ENCODE measurements around the gene PILRA.
"Not testable (repeated sequence)": the region's sequence is repeated elsewhere in the genome, so short reads cannot be mapped to it uniquely, and the experiment has no call there.

Gene PILRA

DNA sequence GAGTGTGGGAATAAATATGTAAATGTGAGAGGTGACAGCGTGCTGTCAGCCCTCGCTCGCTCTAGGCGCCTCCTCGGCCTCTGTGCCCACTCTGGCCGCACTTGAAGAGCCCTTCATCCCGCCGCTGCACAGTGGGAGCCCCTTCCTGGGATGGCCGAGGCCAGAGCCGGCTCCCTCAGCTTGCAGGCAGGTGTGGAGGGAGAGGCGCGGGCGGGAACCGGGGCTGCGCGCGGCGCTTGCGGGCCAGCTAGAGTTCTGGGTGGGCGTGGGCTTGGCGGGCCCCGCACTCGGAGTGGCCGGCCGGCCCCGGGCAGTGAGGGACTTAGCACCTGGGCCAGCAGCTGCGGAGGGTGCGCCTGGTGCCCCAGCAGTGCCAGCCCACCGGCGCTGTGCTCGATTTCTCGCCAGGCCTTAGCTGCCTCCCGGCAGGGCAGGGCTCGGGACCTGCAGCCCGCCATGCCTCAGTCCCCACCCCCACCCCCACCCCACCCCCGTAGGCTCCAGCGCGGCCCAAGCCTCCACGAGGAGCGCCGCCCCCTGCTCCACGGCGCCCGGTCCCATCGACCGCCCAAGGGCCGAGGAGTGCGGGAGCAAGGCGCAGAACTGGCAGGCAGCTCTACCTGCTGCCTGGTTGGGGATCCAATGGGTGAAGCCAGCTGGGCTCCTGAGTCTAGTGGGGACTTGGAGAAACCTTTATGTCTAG is 8.4 kb downstream of the PILRA start:
- not testable (repeated sequence) for DNase-seq

DNA sequence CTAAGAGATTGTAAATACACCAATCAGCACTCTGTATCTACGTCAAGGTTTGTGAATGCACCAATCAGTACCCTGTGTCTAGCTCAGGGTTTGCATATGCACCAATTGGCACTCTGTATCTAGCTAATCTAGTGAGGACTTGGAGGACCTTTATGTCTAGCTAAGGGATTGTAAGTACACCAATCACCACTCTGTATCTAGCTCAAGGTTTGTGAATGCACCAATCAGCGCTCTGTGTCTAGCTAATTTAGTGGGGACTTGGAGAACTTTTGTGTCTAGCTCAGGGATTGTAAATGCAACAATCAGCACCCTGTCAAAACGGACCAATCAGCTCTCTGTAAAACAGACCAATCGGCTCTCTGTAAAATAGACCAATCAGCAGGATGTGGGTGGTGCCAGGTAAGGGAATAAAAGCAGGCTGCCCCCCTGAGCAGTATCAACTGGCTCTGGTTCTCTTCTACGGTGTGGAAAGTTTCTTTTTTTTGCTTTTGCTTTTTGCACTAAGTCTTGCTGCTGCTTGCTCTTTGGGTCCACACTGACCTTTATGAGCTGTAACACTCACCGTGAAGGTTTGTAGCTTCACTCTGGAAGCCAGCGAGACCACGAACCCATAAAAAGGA is 9.1 kb downstream of the PILRA start:
- DNase-seq = not testable (repeated sequence)

DNA sequence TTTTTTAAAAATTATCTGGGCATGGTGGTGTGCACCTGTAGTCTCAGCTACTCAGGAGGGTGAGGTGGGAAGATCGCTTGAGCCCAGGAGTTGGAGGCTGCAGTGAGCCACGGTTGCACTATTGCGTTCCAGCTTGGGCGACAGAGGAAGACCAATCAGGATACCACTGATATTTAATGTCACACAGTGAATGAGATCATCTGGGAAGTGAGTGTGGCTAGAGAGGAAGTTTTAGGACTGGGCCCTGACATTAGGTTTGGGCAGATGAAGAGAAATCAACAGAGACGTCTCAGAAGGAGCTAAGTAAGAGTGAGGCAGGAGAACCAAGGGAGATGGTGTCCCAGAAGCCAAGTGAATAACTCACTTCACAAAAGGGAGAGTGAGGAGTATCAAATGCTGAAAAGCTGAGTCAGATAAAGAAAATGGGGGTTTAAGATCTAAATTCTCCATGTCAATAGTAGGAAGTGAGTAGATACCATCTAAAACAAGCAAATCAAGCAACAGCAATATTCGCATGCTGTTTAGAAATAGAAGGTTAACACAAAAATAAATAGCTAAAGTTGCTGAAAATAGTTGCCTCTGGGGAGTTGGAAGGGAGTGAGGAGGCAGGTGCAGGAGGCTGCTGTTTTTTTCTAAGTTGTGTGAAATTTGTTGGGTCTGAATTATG is 11.5 kb downstream of the PILRA start:
- DNase-seq = no peak

DNA sequence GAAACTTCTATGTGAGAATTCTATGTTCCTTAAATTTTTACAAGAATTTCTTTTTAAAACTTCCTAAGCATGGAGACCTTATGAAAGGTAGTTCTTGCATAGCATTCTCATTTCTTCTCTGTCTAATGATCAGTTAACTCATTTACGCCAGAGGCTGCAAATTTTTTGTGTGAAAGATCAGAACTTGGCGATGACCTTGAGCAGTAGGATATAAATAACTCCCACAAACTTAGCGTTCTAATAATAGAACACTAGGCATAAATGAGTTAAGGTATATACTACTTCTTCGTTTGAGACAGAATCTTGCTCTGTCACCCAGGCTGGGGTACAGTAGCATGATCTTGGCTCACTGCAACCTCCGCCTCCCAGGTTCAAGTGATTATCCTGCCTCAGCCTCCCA is 13.7 kb downstream of the PILRA start:
- DNase-seq = no peak

DNA sequence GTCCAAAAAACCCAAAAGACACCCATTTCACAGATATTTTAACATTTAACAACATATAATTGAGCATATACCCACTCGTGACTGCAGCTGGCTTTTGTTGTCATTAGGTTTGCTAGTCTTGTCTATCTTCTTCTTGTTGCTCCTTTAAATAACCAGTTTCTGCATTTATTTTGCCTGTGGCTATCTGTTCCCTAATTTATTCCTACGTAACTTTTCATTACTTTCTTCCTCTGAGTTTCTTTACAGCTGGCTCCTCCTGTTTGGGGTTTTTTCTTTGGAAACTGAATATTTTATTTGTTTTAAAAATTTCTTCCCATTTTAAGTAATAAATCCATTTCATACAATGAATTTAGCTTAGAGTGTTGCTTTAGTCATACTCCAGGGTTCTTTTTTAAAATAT is 14.4 kb downstream of the PILRA start:
- no peak for DNase-seq

DNA sequence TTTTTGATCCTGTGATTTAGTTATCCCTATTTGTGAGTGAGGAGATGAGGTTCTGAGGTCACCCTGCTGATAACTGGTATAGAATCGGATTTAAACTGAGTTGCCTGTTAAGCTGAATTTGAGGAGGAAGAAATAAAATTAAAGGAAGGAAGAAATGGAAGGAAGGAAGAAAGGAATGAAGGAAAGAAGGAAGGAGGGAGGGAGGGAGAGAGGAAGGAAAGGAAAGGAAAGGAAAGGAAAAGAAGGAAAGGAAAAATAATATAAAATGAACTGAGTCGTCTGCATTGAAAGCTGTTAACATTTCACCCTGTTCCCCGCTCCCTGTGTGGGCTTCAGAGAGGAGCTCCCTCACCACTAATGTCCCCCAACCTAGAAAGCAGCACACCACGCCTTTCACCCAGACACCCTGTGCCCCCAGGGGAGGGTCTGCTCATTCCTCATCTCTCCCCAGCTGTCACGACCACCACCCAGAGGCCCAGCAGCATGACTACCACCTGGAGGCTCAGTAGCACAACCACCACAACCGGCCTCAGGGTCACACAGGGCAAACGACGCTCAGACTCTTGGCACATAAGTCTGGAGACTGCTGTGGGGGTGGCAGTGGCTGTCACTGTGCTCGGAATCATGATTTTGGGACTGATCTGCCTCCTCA is 16.3 kb downstream of the PILRA start:
- no peak for DNase-seq

DNA sequence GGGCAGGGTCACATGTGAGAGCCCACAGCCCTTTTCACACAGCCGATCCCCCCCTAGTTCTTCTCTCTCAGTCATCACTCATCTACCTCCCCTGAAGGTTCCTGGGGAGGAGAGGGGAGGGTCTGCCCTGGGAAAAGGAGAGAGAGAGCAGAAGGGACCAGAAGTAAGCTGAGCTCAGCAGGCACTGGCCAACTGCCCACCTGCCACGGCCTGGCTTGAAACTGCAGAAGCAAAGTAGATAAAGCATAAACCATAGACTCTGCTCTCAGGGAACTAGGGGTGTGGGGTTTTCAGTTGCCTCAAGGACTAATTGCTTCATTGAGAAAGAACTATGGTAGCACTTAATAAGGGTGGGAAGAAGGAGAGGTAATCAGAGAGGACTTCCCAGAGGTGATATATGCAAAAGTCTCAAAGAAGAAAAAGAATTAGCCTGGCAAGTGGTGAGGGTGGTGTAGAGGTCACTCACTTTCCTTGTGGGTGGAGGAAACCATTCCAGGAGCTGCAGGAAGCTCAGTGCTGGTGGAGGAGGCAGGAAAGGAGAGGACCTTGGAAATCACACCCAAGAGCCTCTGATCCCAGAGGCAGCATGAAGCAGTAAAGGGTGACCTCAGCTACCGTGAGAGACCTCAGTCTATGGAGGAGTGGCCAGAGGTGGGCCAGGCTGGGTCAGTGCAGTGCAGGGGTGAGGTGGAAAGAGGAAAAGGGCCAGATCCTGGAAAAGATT is 17.2 kb downstream of the PILRA start:
- no peak for DNase-seq

DNA sequence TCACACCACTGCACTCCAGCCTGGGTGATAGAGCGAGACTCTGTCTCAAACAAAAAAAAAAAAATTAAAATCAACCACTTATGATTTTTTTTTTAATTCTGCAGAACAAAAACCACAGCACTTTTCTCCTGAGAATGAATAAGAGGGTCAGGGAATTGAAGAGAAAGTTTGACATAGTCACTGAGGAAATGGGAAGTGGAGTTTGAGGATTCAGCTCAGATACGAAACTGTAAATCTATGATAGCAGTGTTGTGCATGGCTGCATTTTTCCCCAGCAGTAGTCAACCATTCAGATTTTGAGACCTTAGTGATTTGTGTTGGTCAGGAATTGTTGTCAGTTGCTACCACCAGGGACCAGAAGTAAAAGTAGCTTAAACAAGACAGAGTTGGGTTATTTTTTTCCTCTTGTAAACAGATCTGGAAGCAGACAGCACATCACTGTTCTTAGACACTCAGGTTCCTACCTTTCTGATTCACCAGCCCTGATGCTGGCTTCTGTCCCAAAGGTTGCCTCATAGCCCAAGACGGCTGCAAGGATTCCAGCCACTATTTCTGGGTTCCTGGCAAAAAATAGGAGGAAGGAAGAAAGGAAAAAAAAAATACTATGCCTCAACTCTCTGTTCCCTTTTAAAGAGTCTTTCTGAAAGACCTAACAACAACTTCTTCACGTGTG is 20.1 kb downstream of the PILRA start:
- DNase-seq = no peak

DNA sequence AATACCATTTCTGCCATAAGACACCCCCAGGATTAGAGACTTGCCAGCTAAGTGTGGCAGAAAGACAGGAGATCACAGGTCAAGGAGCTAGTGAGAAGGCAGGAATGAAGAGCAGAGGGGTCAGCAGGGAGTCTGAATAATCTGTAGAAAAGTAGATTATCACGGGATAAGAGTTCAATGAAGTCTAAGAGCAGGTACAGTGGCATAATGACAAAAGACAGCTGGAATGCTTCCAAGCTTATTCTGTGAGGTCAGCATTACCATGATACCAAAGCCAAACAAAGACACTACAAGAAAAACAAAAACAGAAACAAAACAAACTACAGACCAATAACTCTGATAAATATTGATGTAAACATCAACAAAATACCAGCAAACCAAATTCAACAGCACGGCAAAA is 20.8 kb downstream of the PILRA start:
- DNase-seq = no peak

DNA sequence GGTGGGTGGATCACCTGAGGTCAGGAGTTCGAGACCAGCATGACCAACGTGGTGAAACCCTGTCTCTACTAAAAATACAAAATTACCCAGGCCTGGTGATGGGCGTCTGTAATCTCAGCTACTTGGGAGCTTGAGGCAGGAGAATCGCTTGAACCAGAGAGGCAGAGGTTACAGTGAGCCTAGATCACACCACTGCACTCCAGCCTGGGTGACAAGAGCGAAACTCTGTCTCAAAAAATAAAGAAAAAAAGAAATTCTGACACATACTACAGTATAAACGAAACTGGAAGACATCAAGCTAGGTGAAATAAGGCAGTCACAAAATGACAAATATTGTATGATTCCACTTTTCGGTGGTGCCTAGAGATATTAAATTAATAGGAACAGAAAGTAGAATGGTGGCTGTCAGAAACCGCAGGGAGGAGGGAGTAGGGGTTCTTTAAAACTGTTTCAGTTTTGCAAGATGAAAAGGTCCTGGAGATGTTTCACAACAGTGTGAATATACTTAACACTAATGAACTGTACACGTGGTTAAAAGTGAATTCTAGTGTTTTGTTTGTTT is 23.2 kb downstream of the PILRA start:
- DNase-seq = no peak

DNA sequence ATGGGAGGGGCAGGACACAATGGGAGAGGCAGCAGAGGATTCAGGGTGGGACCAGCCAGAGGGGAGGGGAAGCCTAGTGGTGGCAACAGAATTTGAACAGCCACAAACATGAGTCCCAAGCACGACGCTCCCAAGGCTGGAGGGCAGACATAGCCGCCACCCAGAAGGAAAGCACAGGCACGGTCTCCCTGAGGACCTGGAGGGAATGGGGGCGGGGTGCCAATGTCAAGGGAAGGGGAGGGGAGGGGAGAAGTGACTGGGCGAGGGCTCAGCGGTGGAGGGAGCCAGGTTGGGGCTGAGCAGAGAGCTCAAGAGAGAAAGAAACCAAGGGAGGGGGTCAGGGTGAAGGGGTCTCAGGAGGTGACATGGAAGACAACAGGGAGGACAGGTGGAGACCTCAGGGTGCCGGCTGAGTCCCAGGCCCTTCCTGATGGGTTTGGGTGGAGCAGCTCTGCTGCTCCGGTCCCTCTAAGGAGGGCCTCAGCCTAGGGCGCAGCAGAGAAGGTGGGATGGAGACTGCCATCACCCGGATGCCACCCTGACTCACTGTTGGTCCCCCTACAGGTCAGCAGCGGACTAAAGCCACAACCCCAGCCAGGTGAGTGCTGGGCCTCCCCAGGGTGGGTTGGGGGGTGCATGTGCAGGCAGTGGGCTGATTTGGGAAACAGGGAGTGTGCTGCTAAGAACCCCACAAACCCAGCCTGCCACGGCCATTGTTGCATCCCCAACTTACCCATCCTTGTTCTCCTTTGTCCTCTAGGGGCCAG is 24.2 kb downstream of the PILRA start:
- no peak for DNase-seq

DNA sequence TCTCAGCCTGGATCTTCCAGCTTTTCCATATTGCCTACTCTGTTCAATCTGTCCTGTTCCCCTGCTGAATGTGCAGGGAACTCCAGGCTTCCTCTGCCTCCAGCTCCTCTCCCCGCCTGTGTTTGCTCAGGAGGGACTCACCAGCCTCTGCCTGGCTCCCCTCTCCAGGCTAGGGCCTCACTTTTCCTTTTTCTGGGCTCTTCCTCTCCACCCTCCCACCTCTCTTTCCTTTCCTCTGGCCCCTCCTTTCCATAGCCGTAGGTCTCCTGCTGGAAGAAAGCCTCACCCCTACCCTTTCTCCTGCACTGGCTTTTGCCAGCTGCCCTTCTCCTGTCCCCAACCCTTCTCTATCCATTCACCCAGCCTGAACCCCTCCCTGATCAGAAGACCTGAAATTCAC is 25.0 kb downstream of the PILRA start:
- DNase-seq = no peak

DNA sequence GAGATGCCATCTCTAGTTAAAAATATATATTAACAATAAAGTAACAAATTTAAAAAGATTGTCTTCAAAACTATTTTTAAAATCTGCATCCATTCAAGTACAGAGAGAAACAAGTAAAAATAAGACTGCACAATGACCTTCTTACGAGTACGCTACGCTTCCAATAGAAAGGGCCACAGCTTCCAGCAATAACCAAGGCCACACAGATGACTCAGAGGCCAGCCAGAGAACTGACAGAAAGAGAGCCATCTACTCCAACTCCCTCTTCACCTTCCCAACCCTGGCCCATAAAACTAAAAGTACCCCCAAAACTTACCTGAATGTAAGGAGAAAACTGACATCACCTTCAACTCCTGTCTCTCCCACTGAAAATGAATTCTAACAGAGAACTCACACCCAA is 26.8 kb downstream of the PILRA start:
- no peak for DNase-seq

DNA sequence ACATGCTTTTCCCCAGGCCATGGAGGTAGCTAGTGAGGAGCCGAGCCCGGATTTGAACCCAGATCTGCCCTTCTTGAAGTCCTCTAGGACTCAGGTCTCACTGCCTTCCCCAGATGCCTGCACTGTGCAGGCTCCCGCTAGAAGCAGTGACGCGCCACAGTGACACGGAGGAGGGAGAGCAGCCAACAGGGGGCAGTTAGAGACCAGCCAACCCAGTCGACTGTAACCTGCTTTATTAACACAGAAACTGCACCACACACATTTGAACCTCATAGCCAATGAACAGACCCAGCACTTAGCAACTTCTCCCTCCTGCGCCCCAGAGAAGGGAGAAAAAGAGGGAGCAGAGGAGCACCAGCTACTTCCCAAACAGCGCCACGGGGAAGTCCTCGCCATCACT is 27.4 kb downstream of the PILRA start:
- DNase-seq = peak in 1 of 3 experiments; percentile 14

DNA sequence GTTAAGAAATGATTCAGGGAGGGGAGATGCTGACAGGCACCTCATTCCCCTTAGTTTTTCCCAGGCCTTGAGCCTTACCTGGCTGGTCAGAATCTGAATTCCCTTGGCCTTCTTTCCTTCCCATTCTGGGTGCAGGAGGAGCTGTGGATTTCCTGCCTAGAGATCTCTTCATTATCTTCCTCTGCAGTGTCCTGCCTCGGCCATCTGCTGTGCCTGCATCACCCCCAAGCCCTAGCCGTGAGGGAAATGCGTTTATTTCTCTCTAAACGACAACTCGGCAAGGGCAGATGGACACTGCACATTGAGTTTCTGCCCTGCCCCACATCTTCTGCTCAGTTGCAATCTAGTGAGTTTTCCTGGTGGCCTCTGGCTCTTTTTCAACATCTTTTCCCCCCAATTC is 28.5 kb downstream of the PILRA start:
- no peak for DNase-seq

DNA sequence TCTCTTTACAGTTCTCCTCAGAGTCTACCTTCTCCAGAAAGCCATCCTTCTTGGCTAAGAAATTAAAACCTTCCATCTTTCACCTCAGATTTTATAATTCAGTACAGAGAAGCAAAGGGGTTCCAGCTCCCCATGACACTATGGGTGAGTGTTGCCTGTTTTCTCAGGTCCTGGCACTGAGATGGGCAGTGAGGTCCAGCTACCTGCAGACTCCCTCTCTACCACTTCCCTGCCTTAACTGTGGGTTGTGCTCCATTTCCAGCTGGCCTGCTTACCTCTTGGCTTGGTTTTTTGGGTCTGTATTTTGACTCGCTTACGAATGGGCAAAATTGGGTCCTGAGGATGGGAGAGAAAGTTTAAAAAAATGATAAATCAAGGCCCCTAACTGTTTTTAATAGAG is 29.0 kb downstream of the PILRA start:
- no peak for DNase-seq

DNA sequence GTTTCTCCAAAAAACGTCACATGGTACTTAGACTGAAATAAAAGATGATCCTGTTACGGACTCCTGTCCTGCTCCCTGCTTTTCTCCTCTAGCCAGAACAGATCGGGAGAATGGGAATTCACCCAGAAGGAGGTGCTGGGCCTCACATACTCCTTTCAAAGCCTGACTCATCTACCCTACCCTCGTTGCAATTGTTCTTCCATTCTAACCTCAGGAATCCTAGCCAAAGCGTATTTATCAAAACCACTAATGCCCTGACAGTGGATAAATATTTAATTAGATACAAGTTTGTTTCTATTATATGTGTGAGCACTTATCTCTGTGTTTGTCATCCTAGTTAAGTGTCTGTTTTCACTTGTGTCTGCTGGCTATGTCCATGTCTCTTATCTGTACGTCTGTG is 33.5 kb downstream of the PILRA start:
- DNase-seq = no peak

DNA sequence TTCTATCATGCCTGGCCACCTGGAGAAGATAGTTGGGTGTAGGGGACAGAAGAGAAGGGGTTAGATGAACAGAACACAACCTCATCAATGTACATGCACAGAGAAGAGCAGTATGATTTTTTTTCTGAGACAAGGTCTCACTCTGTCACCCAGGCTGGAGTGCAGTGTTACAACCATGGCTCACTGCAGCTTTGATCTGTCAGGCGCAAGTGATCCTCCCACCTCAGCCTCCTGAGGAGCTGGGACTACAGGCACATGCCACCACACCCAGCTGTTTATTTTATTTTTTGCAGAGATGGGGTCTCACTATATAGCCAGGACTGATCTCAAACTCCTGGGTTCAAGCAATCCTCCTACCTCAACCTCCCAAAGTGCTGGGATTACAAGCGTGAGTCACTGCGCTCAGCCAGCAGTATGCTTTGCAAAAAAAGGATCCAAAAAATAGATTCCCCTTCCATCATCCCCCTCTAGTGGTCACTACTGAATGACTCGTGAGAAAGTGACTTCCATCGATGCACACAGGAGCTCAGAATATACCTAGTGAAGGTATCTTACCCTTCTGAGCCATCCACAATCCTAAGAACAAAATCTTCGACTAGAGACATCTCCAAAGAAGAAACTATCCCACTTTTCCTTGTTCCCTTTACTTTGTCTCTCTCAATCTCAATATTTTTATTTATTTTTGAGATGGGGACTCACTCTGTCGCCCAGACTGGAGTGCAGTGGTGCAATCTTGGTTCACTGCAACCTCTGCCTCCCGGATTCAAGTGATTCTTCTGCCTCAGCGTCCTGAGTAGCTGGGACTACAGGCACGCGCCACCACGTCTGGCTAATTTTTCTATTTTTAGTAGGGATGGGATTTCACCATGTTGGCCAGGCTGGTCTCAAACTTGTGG is 34.2 kb downstream of the PILRA start:
- peak in 2 of 3 experiments; percentile 21 to 72 for DNase-seq

DNA sequence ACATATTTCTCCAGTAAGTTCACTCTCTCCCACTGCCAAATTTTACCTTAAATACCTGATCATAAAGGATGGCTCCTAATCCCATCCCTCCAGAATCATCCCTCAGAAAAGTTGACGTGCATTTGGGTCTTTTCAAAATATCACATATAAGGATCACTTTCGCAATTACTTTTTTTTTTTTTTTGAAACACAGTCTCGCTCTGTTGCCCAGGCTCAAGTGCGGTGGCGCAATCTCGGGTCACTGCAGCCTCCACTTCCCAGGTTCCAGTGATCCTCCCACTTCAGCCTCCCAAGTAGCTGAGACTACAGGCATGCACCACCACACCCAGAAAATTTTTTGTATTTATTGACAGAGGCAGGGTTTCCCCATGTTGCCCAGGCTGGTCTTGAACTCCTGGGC is 37.8 kb downstream of the PILRA start:
- DNase-seq = no peak

DNA sequence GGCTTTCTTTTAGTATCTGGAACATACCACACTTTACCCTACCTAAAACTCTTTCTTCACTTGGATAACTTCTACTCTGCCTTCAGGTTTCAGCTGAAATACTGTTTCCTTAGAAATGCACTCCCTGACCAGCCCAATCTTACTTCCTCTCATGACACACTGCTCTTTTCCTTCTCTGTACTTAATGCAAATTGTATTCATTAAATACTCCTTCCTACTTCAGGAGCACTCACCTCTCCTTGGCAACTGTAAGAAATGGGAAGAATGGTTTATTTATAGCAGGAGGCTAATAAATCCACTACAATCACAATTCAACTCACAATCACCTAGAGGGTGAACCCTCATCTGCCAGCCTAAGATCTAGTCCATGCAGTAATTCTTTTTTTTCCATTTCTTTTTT is 40.1 kb downstream of the PILRA start:
- no peak for DNase-seq

Measured in NCI-H1417 (cell line).